HL-60 (cell line): Measurements from ENCODE around the gene CPB1.

Source experiments
- GABPA ChIP-seq: IDR thresholded peaks from 2 replicates; pipeline ENCODE4 v1.6.1; 2012; ENCODE audit warnings: low read depth
- POLR2AphosphoS5 ChIP-seq: IDR thresholded peaks from 2 replicates; pipeline ENCODE4 v1.6.1; 2012; ENCODE audit warnings: low read depth
- TF ChIP-seq, protein P1 (sequence below): IDR thresholded peaks from one replicate; pipeline ENCODE4 v1.5.1; 2011; ENCODE audit warnings: low read length, control low read depth, inconsistent platforms; ENCODE audit not compliant: insufficient read depth
- TF ChIP-seq, protein P2 (sequence below): IDR thresholded peaks from 2 replicates; pipeline ENCODE4 v1.6.1; 2012; ENCODE audit warnings: low read depth; ENCODE audit not compliant: insufficient replicate concordance

DNA sequence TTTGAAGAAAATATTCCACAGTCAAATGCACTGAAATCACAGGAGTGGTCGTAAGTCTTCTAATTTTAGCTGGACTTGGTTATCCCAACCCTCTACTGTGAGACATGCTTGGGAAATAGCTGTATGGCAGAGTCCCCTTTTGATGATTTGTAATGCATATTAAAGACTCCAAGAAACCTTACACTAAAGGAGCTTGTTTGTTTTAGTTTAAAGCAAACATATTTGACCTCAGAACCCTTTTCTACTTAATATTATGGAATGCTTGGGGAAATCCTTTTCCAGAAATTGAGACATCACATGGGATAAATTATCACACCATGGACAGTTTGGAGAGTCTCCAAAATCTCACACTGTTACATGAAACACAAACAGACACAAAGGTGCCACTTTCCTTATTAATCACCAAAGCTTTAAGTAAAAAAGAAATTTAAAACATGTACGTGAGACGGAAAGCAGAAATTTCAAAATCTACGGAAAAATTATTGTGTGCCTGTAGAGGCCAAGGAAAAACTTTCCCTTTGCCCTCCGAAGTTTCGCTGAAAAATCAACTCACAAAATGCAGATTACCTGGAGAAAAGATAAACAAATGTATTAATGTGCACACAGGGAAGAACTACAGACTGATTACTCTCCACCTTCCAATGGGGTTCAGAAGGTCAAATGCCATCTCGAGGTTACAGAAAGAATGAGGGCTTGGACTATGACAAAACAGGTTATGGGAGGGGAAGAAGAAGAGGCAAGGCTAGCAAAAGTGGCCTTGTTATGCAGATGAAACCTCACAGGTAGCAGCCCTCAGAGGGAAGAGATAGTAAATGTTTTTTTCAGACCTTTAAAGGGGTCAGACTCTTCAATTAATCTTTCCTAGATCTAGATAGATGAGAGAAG lies 7.0 kb upstream of the CPB1 start:
- TF ChIP-seq, protein P1, sequence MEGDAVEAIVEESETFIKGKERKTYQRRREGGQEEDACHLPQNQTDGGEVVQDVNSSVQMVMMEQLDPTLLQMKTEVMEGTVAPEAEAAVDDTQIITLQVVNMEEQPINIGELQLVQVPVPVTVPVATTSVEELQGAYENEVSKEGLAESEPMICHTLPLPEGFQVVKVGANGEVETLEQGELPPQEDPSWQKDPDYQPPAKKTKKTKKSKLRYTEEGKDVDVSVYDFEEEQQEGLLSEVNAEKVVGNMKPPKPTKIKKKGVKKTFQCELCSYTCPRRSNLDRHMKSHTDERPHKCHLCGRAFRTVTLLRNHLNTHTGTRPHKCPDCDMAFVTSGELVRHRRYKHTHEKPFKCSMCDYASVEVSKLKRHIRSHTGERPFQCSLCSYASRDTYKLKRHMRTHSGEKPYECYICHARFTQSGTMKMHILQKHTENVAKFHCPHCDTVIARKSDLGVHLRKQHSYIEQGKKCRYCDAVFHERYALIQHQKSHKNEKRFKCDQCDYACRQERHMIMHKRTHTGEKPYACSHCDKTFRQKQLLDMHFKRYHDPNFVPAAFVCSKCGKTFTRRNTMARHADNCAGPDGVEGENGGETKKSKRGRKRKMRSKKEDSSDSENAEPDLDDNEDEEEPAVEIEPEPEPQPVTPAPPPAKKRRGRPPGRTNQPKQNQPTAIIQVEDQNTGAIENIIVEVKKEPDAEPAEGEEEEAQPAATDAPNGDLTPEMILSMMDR = no peak
- no peak for TF ChIP-seq POLR2AphosphoS5
- TF ChIP-seq, protein P2, sequence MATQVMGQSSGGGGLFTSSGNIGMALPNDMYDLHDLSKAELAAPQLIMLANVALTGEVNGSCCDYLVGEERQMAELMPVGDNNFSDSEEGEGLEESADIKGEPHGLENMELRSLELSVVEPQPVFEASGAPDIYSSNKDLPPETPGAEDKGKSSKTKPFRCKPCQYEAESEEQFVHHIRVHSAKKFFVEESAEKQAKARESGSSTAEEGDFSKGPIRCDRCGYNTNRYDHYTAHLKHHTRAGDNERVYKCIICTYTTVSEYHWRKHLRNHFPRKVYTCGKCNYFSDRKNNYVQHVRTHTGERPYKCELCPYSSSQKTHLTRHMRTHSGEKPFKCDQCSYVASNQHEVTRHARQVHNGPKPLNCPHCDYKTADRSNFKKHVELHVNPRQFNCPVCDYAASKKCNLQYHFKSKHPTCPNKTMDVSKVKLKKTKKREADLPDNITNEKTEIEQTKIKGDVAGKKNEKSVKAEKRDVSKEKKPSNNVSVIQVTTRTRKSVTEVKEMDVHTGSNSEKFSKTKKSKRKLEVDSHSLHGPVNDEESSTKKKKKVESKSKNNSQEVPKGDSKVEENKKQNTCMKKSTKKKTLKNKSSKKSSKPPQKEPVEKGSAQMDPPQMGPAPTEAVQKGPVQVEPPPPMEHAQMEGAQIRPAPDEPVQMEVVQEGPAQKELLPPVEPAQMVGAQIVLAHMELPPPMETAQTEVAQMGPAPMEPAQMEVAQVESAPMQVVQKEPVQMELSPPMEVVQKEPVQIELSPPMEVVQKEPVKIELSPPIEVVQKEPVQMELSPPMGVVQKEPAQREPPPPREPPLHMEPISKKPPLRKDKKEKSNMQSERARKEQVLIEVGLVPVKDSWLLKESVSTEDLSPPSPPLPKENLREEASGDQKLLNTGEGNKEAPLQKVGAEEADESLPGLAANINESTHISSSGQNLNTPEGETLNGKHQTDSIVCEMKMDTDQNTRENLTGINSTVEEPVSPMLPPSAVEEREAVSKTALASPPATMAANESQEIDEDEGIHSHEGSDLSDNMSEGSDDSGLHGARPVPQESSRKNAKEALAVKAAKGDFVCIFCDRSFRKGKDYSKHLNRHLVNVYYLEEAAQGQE = no peak
- no peak for TF ChIP-seq GABPA
